ENCODE results near the gene AUP1. TPM values are rescaled to one million over a fixed set of nuclear protein-coding genes. Genes with fewer than 3 reads are reported as not detected.

AUP1 gene
- total RNA-seq, 4 donors from 2014 or later, result 120 to 157 (median 146) TPM

GRCh38 chr2:74505448-74506246 is 23.9 kb downstream of the AUP1 start:
- DNase-seq (ENCODE audit: low spot score) (no peak), ATAC-seq (ENCODE audit: low FRiP score) (no peak)
- no peak for TF ChIP-seq CTCF (IDR thresholded peaks at IDR 0.05)

GRCh38 chr2:74504591-74504990 is 24.9 kb downstream of the AUP1 start:
- TF ChIP-seq CTCF (IDR thresholded peaks at IDR 0.05), result no peak
- no peak for DNase-seq (ENCODE audit: low spot score)

GRCh38 chr2:74503506-74504475 is 25.7 kb downstream of the AUP1 start:
- ATAC-seq (ENCODE audit: low FRiP score), result no peak
- DNase-seq (ENCODE audit: low spot score), result no peak
- TF ChIP-seq CTCF (IDR thresholded peaks at IDR 0.05), result no peak

More at GRCh38 chr2:74504591-74504990, 24.9 kb downstream of the AUP1 start:
- no peak for ATAC-seq (ENCODE audit: low FRiP score)

- ATAC-seq (ENCODE audit: low FRiP score) (peak; percentile 73), DNase-seq (ENCODE audit: low spot score) (peak; percentile 68)
- TF ChIP-seq CTCF (IDR thresholded peaks at IDR 0.05), result no peak
These were observed 26.6 kb downstream of the AUP1 start for GRCh38 chr2:74502720-74503505.

GRCh38 chr2:74502147-74502719 is 27.3 kb downstream of the AUP1 start:
- ATAC-seq (ENCODE audit: low FRiP score), result no peak
- no peak for DNase-seq (ENCODE audit: low spot score)

More at GRCh38 chr2:74502147-74502719, 27.3 kb downstream of the AUP1 start:
- no peak for TF ChIP-seq CTCF (IDR thresholded peaks at IDR 0.05)

Measured in omental fat pad (tissue), 4 donors.